Medulla oblongata (tissue), 1 donor: Measurements from ENCODE around the gene SORCS1.

Experiments used
- DNase-seq: peaks from one replicate; pipeline ENCODE4 v3.0.0-alpha.2; 2015; ENCODE audit errors: extremely low spot score

SORCS1 gene

GRCh38 chr10:106819490-106819889 lies 345.0 kb downstream of the SORCS1 start:
- DNase-seq, result no peak

- no peak for DNase-seq
These were observed 348.0 kb downstream of the SORCS1 start for GRCh38 chr10:106816318-106817085.

GRCh38 chr10:106815427-106816043 lies 349.0 kb downstream of the SORCS1 start:
- no peak for DNase-seq

GRCh38 chr10:106804992-106805582 lies 359.4 kb downstream of the SORCS1 start:
- DNase-seq, result no peak

GRCh38 chr10:106802949-106803348 lies 361.6 kb downstream of the SORCS1 start:
- no peak for DNase-seq

- no peak for DNase-seq
These were observed 364.7 kb downstream of the SORCS1 start for GRCh38 chr10:106799776-106800175.

- peak; percentile 65 for DNase-seq
These were observed 368.9 kb downstream of the SORCS1 start for GRCh38 chr10:106795619-106796018.

- no peak for DNase-seq
These were observed 370.9 kb downstream of the SORCS1 start for GRCh38 chr10:106793617-106794016.

- DNase-seq, result no peak
These were observed 374.9 kb downstream of the SORCS1 start for GRCh38 chr10:106789623-106790022.

GRCh38 chr10:106788982-106789381 lies 375.5 kb downstream of the SORCS1 start:
- no peak for DNase-seq

GRCh38 chr10:106785528-106785927 lies 379.0 kb downstream of the SORCS1 start:
- no peak for DNase-seq

GRCh38 chr10:106780632-106781031 lies 383.9 kb downstream of the SORCS1 start:
- no peak for DNase-seq

- no peak for DNase-seq
These were observed 386.7 kb downstream of the SORCS1 start for GRCh38 chr10:106777841-106778240.

GRCh38 chr10:106775127-106775526 lies 389.4 kb downstream of the SORCS1 start:
- no peak for DNase-seq

- no peak for DNase-seq
These were observed 391.5 kb downstream of the SORCS1 start for GRCh38 chr10:106772957-106773356.

- no peak for DNase-seq
These were observed 393.4 kb downstream of the SORCS1 start for GRCh38 chr10:106771154-106771553.

GRCh38 chr10:106768204-106768603 lies 396.3 kb downstream of the SORCS1 start:
- no peak for DNase-seq

- no peak for DNase-seq
These were observed 398.6 kb downstream of the SORCS1 start for GRCh38 chr10:106765928-106766327.

GRCh38 chr10:106765241-106765754 lies 399.2 kb downstream of the SORCS1 start:
- DNase-seq, result no peak

GRCh38 chr10:106764360-106764759 lies 400.1 kb downstream of the SORCS1 start:
- no peak for DNase-seq

GRCh38 chr10:106761906-106762305 lies 402.6 kb downstream of the SORCS1 start:
- no peak for DNase-seq

GRCh38 chr10:106757521-106757920 lies 407.0 kb downstream of the SORCS1 start:
- no peak for DNase-seq

GRCh38 chr10:106751091-106751490 lies 413.4 kb downstream of the SORCS1 start:
- no peak for DNase-seq
